ENCODE data around the gene STAC3.

- no peak for TF ChIP-seq POLR2A (IDR thresholded peaks at IDR 0.05)
- no peak for TF ChIP-seq CTCF (IDR thresholded peaks at IDR 0.05)
Observed at GRCh38 chr12:57248934-57249742, 1.8 kb downstream of the STAC3 start.
